A549 (cell line): ENCODE measurements around the gene FCSK. TPM values are rescaled to one million over a fixed set of nuclear protein-coding genes. Genes with fewer than 3 reads are reported as not detected.
"Not testable (repeated sequence)": the region's sequence is repeated elsewhere in the genome, so short reads cannot be mapped to it uniquely, and the experiment has no call there.

Experiments used
- ATAC-seq, 2 experiments: fragments of 200-7000 bp in 1 of 2; fragments of >200 bp in 1 of 2; cut with Nextera tagmentation in 1 of 2; cut with Tn5 transposase in 1 of 2; 3 replicates each; pipeline versions ENCODE4 v1.8.0 to v1.9.1; 2018 to 2020; ENCODE audit warnings: mild to moderate bottlenecking in 1 of 2, moderate library complexity in 1 of 2
- CTCF ChIA-PET: fragments of 300-600 bp; sonication (Branson Sonifier 250); formaldehyde crosslinking; extraction: SDS; loops from one replicate; lab custom pipeline; 2021; ENCODE audit warnings: antibody characterized with exemption, inconsistent platforms; lab: Yijun Ruan, JAX
- POLR2A ChIA-PET: fragments of 350-600 bp; formaldehyde crosslinking; extraction: SDS; loops from one replicate; lab custom pipeline; 2021; ENCODE audit warnings: antibody characterized with exemption, inconsistent platforms; lab: Yijun Ruan, JAX
- DNase-seq, 2 experiments: peaks; one replicate each; pipeline versions ENCODE4 v3.0.0 to v3.0.0-alpha.2; 2011 to 2016; ENCODE audit warnings: low read depth in 1 of 2, low spot score in 1 of 2
- FAIRE-seq: peaks from 2 replicates; lab custom pipeline; 2011; peaks lifted over from hg19 to GRCh38; lab: Jason Lieb, UNC
- H3K27ac ChIP-seq, 2 experiments: fragments of >200 bp; sonication (Bioruptor Twin); formaldehyde crosslinking; 3 replicates each; pipeline ENCODE4 v1.5.1; 2016 to 2017
- H3K4me1 ChIP-seq: fragments of >200 bp; sonication (Bioruptor Twin); formaldehyde crosslinking; 3 replicates; pipeline ENCODE4 v1.6.1; 2016
- H3K4me2 ChIP-seq: fragments of >200 bp; sonication (Bioruptor Twin); formaldehyde crosslinking; 3 replicates; pipeline ENCODE4 v1.6.1; 2016
- H3K4me3 ChIP-seq: fragments of >200 bp; sonication (Bioruptor Twin); formaldehyde crosslinking; 3 replicates; pipeline ENCODE4 v1.5.1; 2016
- H3K9me3 ChIP-seq: fragments of >200 bp; sonication (Bioruptor Twin); formaldehyde crosslinking; 3 replicates; pipeline ENCODE4 v1.6.1; 2016
- CEBPB ChIP-seq, 2 experiments: fragments of >200 bp in 1 of 2; sonication (Bioruptor Twin) in 1 of 2; formaldehyde crosslinking in 1 of 2; IDR thresholded peaks; 2 replicates each; pipeline ENCODE4 v1.6.1; 2012 to 2016
- HOXA7 ChIP-seq: fragments of 250-450 bp; sonication (Bioruptor Pico); IDR thresholded peaks from 2 replicates; pipeline ENCODE4 v1.5.0; 2020; ENCODE audit warnings: mild to moderate bottlenecking, moderate library complexity
- HOXB13 ChIP-seq: fragments of 250-450 bp; sonication (Bioruptor Pico); IDR thresholded peaks from 2 replicates; pipeline ENCODE4 v1.5.0; 2020; ENCODE audit warnings: low read depth, mild to moderate bottlenecking, moderate library complexity
- HOXB5 ChIP-seq: fragments of 250-450 bp; sonication (Bioruptor Pico); IDR thresholded peaks from 2 replicates; pipeline ENCODE4 v1.5.0; 2020; ENCODE audit warnings: mild to moderate bottlenecking, moderate library complexity
- JUN ChIP-seq, 2 experiments: fragments of >200 bp; sonication (Bioruptor Twin); formaldehyde crosslinking; IDR thresholded peaks; 2 replicates in 1 of 2; 3 replicates in 1 of 2; pipeline ENCODE4 v1.6.1; 2016 to 2017
- KDM5A ChIP-seq: fragments of 200-600 bp; sonication (generic); IDR thresholded peaks from 2 replicates; pipeline ENCODE4 v1.6.1; 2016; ENCODE audit warnings: antibody characterized with exemption, mild to moderate bottlenecking
- MAZ ChIP-seq: fragments of 150-350 bp; IDR thresholded peaks from 2 replicates; pipeline ENCODE4 v1.6.1; 2014; ENCODE audit warnings: antibody characterized with exemption, low read depth, low read length, borderline replicate concordance
- PHF8 ChIP-seq: fragments of 200-600 bp; sonication (generic); IDR thresholded peaks from 2 replicates; pipeline ENCODE4 v1.6.1; 2016; ENCODE audit warnings: low read depth, mild to moderate bottlenecking, antibody characterized with exemption, moderate library complexity, borderline replicate concordance
- POLR2A ChIP-seq: IDR thresholded peaks from 2 replicates; pipeline ENCODE4 v1.6.1; 2012; ENCODE audit warnings: mild to moderate bottlenecking, low read length
- RARB ChIP-seq: fragments of 250-450 bp; sonication (Bioruptor Pico); IDR thresholded peaks from 2 replicates; pipeline ENCODE4 v1.8.0; 2021; ENCODE audit warnings: mild to moderate bottlenecking, moderate library complexity
- RFX5 ChIP-seq: fragments of 450-650 bp; IDR thresholded peaks from 2 replicates; pipeline ENCODE4 v1.7.1; 2014; ENCODE audit warnings: antibody characterized with exemption, mild to moderate bottlenecking, moderate library complexity
- TP53 ChIP-seq: fragments of 250-450 bp; sonication (Bioruptor Pico); IDR thresholded peaks from 2 replicates; pipeline ENCODE4 v1.5.0; 2021; ENCODE audit warnings: mild to moderate bottlenecking, moderate library complexity
- WGBS: methylation state at CpG from one replicate; pipeline ENCODE4 v1.1.6; 2017; ENCODE audit errors: missing lambda C conversion rate; 5-methylcytosine and 5-hydroxymethylcytosine counted together
- polyA plus RNA-seq, 4 experiments: library from polyadenylated mRNA; depleted of rRNA in 3 of 4; stranded (reverse); fragments of >200 nt; fragmentation: RNase III in 1 of 4; extraction: RNeasy Plus Mini Kit Qiagen cat#74134 plus additional on column Dnase treatment in 1 of 4; gene quantifications; 2 replicates in 3 of 4; 3 replicates in 1 of 4; pipeline ENCODE4 v1.2.3, GENCODE V29; 2011 to 2017
- TF ChIP-seq, protein P1 (sequence below): fragments of 200-600 bp; sonication (generic); IDR thresholded peaks from 2 replicates; pipeline ENCODE4 v1.6.1; 2016; ENCODE audit warnings: antibody characterized with exemption, mild to moderate bottlenecking, moderate library complexity
- TF ChIP-seq, protein P2 (sequence below): IDR thresholded peaks from 2 replicates; pipeline ENCODE4 v1.6.1; 2012
- TF ChIP-seq, protein P3 (sequence below): fragments of 250-450 bp; sonication (Bioruptor Pico); IDR thresholded peaks from 2 replicates; pipeline ENCODE4 v1.5.0; 2021; ENCODE audit warnings: mild to moderate bottlenecking, moderate library complexity, borderline replicate concordance
- TF ChIP-seq, protein P4 (sequence below): fragments of >200 bp; sonication (Bioruptor Twin); formaldehyde crosslinking; IDR thresholded peaks from 3 replicates; pipeline ENCODE4 v1.6.1; 2016

Gene FCSK
- polyA plus RNA-seq, 2 of the 4 experiments (the other 2 are of a cell fraction), result 5.7 to 6.8 TPM

DNA sequence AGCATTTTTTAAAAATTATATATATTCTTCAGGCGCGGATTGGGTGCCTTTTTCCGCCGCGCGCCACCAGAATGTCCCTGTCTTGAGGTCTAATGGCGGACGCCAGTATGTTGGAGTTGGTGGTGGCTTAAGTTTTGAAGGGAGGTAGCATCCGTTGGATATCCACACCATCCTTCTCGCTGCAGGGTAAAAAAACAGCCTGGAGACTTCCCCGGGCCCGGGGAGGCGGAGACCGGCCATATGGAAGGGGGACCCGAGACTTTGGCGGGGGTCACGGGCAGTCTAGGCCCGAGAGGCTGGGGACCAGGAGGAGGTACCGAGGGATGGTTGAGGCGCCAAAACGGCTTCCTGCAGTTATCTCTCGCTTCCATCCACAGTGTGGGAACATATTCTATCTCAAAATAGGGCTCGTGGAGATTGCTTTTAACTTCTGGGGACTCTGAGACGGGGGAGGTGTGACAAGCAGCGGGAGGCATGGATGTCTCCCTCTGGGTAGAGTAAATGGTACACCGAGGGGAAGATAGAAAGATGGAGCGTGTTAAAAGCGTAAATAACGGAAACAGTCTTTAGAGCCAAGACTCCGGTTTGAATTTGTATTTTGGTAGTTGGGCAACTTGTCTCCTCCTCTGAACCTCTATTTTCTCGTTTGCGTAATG, 69.5 kb downstream of the FCSK start, which contains the start of gene SF3B3:
SF3B3 (plus strand) TSS at position 74 of the 656 bp plus-strand sequence. CDS start 2,841 bp downstream, outside the sequence.
- FAIRE-seq (no peak), ATAC-seq (peak; percentile 84 to 92), DNase-seq (peak; percentile 60 to 79)
- Histone ChIP-seq H3K4me3 (peak within 1 kb of the TSS; percentile 75), H3K27ac (peak within 1 kb of the TSS; percentile 86 to 93), H3K4me1 (peaks cover 43% of the 10 kb centered on the region), H3K4me2 (peak within 1 kb of the TSS; percentile 98), H3K9me3 (no peaks in the 10 kb centered on the region)
- CTCF ChIA-PET, result interaction anchor here (0.7 to 1.5 kb wide), 5 partner anchors 10 to 235 kb away, joined by 3 to 4 read pairs (median 3); partner anchors contain the start of gene AARS1
- TF ChIP-seq, protein P1, sequence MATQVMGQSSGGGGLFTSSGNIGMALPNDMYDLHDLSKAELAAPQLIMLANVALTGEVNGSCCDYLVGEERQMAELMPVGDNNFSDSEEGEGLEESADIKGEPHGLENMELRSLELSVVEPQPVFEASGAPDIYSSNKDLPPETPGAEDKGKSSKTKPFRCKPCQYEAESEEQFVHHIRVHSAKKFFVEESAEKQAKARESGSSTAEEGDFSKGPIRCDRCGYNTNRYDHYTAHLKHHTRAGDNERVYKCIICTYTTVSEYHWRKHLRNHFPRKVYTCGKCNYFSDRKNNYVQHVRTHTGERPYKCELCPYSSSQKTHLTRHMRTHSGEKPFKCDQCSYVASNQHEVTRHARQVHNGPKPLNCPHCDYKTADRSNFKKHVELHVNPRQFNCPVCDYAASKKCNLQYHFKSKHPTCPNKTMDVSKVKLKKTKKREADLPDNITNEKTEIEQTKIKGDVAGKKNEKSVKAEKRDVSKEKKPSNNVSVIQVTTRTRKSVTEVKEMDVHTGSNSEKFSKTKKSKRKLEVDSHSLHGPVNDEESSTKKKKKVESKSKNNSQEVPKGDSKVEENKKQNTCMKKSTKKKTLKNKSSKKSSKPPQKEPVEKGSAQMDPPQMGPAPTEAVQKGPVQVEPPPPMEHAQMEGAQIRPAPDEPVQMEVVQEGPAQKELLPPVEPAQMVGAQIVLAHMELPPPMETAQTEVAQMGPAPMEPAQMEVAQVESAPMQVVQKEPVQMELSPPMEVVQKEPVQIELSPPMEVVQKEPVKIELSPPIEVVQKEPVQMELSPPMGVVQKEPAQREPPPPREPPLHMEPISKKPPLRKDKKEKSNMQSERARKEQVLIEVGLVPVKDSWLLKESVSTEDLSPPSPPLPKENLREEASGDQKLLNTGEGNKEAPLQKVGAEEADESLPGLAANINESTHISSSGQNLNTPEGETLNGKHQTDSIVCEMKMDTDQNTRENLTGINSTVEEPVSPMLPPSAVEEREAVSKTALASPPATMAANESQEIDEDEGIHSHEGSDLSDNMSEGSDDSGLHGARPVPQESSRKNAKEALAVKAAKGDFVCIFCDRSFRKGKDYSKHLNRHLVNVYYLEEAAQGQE, result no peak
- peak; percentile 50; the same call in 1 of the 2 replicates for TF ChIP-seq POLR2A
- no peak for TF ChIP-seq KDM5A
- TF ChIP-seq PHF8, result peak; percentile 99
- no peak for TF ChIP-seq HOXB13
- peak; percentile 26; the same call in 1 of the 2 replicates for TF ChIP-seq TP53 (CRISPR knock-in tag)
- TF ChIP-seq, protein P2, sequence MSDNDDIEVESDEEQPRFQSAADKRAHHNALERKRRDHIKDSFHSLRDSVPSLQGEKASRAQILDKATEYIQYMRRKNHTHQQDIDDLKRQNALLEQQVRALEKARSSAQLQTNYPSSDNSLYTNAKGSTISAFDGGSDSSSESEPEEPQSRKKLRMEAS, result peak; percentile 95
- TF ChIP-seq JUN (IDR thresholded peaks at IDR 0.05), result peak; percentile 97 to 98
- TF ChIP-seq HOXB5, result 0 out of 2 replicates have a peak, but pooled peaks have one; percentile 47
- TF ChIP-seq, protein P3, sequence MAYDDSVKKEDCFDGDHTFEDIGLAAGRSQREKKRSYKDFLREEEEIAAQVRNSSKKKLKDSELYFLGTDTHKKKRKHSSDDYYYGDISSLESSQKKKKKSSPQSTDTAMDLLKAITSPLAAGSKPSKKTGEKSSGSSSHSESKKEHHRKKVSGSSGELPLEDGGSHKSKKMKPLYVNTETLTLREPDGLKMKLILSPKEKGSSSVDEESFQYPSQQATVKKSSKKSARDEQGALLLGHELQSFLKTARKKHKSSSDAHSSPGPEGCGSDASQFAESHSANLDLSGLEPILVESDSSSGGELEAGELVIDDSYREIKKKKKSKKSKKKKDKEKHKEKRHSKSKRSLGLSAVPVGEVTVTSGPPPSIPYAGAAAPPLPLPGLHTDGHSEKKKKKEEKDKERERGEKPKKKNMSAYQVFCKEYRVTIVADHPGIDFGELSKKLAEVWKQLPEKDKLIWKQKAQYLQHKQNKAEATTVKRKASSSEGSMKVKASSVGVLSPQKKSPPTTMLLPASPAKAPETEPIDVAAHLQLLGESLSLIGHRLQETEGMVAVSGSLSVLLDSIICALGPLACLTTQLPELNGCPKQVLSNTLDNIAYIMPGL (CRISPR knock-in tag), result peak; percentile 81
- TF ChIP-seq RFX5, result peak; percentile 46; the same call in 1 of the 2 replicates
- peak in 1 of 2 experiments; percentile 56; a peak in 1 of 4 replicates for TF ChIP-seq CEBPB (IDR thresholded peaks at IDR 0.05)
- no peak for TF ChIP-seq MAZ
- TF ChIP-seq, protein P4, sequence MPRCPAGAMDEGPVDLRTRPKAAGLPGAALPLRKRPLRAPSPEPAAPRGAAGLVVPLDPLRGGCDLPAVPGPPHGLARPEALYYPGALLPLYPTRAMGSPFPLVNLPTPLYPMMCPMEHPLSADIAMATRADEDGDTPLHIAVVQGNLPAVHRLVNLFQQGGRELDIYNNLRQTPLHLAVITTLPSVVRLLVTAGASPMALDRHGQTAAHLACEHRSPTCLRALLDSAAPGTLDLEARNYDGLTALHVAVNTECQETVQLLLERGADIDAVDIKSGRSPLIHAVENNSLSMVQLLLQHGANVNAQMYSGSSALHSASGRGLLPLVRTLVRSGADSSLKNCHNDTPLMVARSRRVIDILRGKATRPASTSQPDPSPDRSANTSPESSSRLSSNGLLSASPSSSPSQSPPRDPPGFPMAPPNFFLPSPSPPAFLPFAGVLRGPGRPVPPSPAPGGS, result peak; percentile 59; the same call in 2 of the 3 replicates
- TF ChIP-seq HOXA7 (CRISPR knock-in tag), result peak; percentile 90
- TF ChIP-seq RARB (CRISPR knock-in tag), result peak; percentile 31; the same call in 1 of the 2 replicates
- under 1% methylated on average over 31 of the region's 32 CpGs for WGBS
- POLR2A ChIA-PET, result interaction anchor here (0.8 to 2.3 kb wide), 3 partner anchors 22 to 143 kb away, joined by 3 to 18 read pairs (median 4); no protein-coding TSS in a partner anchor

DNA sequence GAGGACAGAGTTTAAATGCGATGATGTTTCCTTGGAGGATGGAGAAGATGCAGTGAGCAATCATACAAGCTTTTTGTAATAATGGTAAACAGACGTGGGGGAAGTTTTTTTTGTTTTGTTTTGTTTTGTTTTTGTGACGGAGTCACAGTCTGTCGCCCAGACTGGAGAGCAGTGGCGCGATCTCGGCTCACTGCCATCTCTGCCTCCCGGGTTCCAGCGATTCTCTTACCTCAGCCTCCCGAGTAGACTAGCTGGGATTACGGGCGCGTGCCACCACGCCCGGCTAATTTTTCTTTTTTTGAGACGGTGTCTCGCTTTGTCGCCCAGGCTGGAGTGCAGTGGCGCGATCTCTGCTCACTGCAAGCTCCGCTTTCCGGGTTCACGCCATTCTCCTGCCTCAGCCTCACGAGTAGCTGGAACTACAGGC, 70.0 kb downstream of the FCSK start:
- under 1% methylated on average over 24 of the region's 24 CpGs for whole genome bisulfite sequencing
- Histone ChIP-seq H3K4me2 (peak overlapping the region; percentile 98), H3K4me1 (peaks cover 48% of the 10 kb centered on the region), H3K27ac (peak overlapping the region; percentile 86 to 93), H3K4me3 (peak overlapping the region; percentile 75)
- ATAC-seq, result peak in 1 of 2 experiments; percentile 39; a peak in 3 of 6 replicates
- DNase-seq, FAIRE-seq, H3K9me3 ChIP-seq: not testable (repeated sequence)
- ChIA-PET CTCF (interaction anchor here (0.7 to 1.5 kb wide), 4 partner anchors 129 to 235 kb away, joined by 3 to 4 read pairs (median 3); partner anchors contain the start of gene AARS1), POLR2A (interaction anchor here (1.2 to 2.3 kb wide), 2 partner anchors 21 to 144 kb away, joined by 4 to 18 read pairs; no protein-coding TSS in a partner anchor)
